ENCODE data around the gene PPRC1. TPM values are rescaled to one million over a fixed set of nuclear protein-coding genes. Genes with fewer than 3 reads are reported as not detected.
A peak's percentile ranks its signal among the peaks of the same experiment; 100 is the strongest.

PPRC1 gene
- total RNA-seq, 1 donor from 2014 or later: 94.1 TPM

DNA sequence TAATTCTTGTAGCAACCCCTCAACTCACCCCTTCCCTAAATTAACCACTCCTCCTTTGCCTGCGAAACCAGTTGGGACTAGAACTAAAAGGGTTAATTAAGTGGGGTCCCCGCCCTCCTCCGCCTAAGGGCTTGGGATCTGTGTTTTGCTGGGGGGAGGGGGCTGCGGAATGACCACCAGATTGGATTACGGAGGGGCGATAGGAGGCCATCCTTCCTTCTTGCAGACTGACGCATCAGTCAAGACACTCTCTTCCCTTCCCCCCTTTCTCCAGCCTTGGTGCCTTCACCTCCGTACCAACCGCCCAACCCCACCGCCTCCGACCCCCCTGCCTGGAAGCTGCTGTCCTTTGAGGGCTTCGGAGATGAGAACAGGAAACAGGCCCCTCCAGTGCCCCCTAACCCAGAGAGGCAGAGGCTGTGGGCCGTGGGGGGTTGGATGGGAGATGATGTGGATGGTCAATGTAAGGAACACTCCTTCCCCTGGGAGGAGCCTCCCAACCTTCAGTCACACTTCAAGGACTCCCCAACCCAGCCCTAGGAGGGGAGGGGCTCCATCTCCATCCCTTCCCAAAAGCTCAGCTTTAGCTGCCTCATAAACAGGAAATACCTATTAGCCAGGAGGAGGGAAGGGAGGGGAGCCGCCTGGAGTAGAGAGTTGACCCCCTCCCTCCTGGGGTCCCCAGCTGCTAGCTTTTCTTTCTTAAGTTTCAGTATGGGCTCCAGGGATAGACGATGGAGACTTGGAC is 11.7 kb upstream of the PPRC1 start:
- Mint-ChIP-seq H3K4me1 (ENCODE audit: low read depth) (peaks cover 39% of the 10 kb centered on the region), H3K27me3 (ENCODE audit: low read depth) (no peaks in the 10 kb centered on the region), H3K9me3 (no peaks in the 10 kb centered on the region), H3K4me3 (ENCODE audit: low read depth) (peak overlapping the region; percentile 85), H3K36me3 (ENCODE audit: low read depth) (no peaks in the 10 kb centered on the region), H3K27ac (peak overlapping the region; percentile 90)
- no peak for DNase-seq (ENCODE audit: low spot score)
- intact Hi-C loops (cut with micrococcal nuclease): loop anchor here (1.0 kb wide), 1 partner anchor 31 kb away; the partner anchor contains the start of gene NOLC1

DNA sequence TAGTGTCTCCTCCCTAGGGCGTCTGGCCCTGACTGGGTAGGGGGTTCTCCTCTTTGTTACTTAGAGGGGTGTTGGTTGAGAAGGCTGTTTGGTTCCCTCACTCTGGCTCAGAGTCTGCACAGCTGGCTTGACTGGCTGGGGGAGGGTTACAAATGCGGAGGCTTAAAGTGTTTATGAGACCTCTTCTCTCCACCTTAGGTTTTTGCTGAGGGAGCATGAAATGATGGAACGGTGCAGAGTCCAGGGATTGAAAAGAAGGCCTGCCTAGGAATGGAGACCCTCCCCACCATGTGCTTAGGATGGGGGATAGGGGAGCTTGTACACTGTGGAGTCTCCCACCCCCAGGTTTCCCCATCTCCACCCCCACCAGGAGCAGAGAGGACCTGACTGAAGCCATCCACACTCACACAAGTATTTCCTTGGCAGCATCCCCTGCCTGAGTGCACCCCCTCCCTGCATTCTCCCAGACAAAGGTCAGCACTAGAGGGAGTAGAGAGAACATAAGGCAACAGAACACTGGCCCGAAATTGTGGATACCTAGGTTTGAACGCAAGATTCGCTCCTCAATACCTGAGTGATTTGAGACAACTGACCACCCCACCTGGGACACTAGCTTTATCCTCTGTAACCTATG is 11.0 kb upstream of the PPRC1 start:
- Mint-ChIP-seq H3K9me3 (no peaks in the 10 kb centered on the region), H3K4me3 (ENCODE audit: low read depth) (peak overlapping the region; percentile 85), H3K27ac (no peak overlapping the region), H3K36me3 (ENCODE audit: low read depth) (no peaks in the 10 kb centered on the region), H3K4me1 (ENCODE audit: low read depth) (peaks cover 33% of the 10 kb centered on the region), H3K27me3 (ENCODE audit: low read depth) (no peaks in the 10 kb centered on the region)
- intact Hi-C loops (cut with micrococcal nuclease): loop anchor here (1.0 kb wide), 1 partner anchor 30 kb away; the partner anchor contains the start of gene NOLC1
- no peak for DNase-seq (ENCODE audit: low spot score)

DNA sequence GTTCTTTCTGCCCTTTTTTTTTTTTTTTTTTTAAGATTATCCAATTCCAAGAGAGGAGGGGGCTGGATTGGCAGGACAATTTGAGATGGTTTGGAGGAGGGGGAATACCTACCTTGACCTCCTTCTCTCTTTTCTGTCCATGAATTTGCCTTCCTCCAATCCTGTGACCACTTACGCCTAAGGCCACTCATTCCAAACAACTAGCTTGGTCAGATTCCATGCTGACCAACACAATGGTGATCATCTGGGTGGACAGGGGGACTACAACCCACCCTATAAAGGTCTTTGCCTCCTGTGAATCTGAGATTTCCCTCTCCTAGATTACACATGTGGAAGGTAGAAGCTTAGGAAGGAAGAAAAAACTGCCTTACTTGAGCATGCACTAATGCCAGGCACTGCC is 10.4 kb upstream of the PPRC1 start:
- Mint-ChIP-seq H3K9me3 (no peaks in the 10 kb centered on the region), H3K27ac (no peak overlapping the region), H3K4me1 (ENCODE audit: low read depth) (peaks cover 28% of the 10 kb centered on the region), H3K36me3 (ENCODE audit: low read depth) (no peaks in the 10 kb centered on the region), H3K4me3 (ENCODE audit: low read depth) (no peak overlapping the region), H3K27me3 (ENCODE audit: low read depth) (no peaks in the 10 kb centered on the region)
- intact Hi-C loops (cut with micrococcal nuclease): no loop called here
- no peak for DNase-seq (ENCODE audit: low spot score)

DNA sequence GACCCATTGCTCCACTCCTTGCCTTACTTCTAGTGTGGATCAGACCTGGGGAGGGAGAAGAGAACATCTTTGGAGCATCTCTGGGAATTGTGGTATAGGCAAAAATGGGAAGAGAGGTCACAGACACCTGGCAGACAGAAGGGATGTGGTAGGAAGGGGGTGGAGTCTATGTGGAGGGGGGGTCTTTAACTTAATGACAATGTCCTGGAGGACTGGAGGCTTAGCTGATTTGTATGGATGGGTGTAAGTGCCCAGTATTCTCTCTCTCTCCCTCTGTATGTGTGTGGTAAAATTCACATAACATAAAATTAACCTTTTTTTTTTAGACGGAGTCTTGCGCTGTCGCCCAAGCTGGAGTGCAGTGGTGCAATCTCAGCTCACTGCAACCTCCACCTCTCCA is 9.6 kb upstream of the PPRC1 start:
- no peaks in the 10 kb centered on the region for H3K27me3 Mint-ChIP-seq (ENCODE audit: low read depth)
- intact Hi-C loops (cut with micrococcal nuclease): no loop called here
- H3K36me3 Mint-ChIP-seq (ENCODE audit: low read depth): no peaks in the 10 kb centered on the region
- H3K4me1 Mint-ChIP-seq (ENCODE audit: low read depth): peaks cover 21% of the 10 kb centered on the region
- no peak overlapping the region for H3K4me3 Mint-ChIP-seq (ENCODE audit: low read depth)
- no peak overlapping the region for H3K27ac Mint-ChIP-seq
- H3K9me3 Mint-ChIP-seq: no peaks in the 10 kb centered on the region
- DNase-seq (ENCODE audit: low spot score): no peak

DNA sequence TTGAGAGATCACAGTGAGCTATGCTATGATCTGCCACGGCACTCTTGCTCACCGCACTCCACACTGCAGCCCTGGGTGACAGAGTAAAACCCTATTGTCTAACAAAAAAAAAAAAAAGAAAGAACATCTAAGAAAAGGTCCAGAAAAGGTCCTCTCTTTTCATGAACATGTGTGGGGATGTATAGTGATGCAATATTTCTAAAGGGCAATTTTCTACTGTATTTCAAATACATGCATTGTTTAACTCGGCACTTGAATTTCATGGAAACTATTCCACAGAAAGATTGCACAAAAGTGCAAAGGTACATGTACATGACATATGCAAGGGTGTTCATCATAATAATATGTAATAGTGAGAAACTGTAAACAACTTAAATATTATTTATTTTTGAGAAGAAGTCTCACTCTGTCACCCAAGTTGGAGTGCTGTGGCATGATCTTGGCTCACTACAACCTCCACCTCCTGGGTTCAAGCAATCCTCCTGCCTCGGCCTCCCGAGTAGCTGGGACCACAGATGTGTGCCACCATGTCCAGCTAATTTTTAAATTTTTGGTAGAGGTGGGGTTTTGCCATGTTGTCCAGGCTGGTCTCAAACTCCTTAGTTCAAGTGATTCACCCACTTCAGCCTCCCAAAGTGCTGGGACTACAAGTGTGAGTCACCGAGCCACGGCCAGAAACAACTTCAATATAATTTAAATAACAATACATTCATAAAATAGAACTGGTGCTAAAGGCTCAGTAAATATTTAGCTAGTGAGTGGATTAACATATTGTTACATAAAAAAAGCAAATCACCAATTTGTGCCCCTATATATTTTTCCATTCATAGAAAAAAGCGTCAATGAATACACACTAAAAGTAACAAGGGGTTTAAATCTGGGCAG is 1.3 kb upstream of the PPRC1 start:
- intact Hi-C loops (cut with micrococcal nuclease): loop anchor here (1.0 to 10.0 kb wide), 7 partner anchors 12 to 513 kb away; partner anchors contain the start of genes ACTR1A, FBXL15, NFKB2 and NOLC1
- peaks cover 23% of the 10 kb centered on the region for H3K4me1 Mint-ChIP-seq (ENCODE audit: low read depth)
- peaks cover 31% of the 10 kb centered on the region for H3K36me3 Mint-ChIP-seq (ENCODE audit: low read depth)
- H3K9me3 Mint-ChIP-seq: no peaks in the 10 kb centered on the region
- H3K4me3 Mint-ChIP-seq (ENCODE audit: low read depth): no peak overlapping the region
- DNase-seq (ENCODE audit: low spot score): no peak
- H3K27ac Mint-ChIP-seq: no peak overlapping the region
- H3K27me3 Mint-ChIP-seq (ENCODE audit: low read depth): no peaks in the 10 kb centered on the region

DNA sequence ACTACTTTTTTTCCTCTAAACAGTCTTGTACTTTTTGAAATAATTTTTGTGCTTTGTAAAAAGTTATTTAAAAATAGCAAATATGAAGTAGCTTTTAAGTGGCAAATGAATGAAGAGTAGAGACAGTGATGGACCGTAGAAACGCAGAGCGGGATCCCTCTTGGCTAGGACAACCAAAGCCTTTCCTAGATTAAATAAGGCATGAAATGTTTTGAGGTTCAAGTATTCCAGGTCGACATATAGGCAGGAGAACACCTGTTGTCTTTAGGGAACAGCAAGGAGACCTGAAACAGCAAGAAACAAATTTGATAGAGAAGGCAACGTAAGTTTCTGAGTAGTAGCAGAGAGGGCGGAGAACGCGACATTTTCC is 662 bp upstream of the PPRC1 start:
- intact Hi-C loops (cut with micrococcal nuclease): loop anchor here (1.0 to 10.0 kb wide), 7 partner anchors 13 to 513 kb away; partner anchors contain the start of genes ACTR1A, FBXL15, NFKB2 and NOLC1
- DNase-seq (ENCODE audit: low spot score): no peak
- Mint-ChIP-seq H3K27me3 (ENCODE audit: low read depth) (no peaks in the 10 kb centered on the region), H3K27ac (peak overlapping the region; percentile 98), H3K4me1 (ENCODE audit: low read depth) (peaks cover 23% of the 10 kb centered on the region), H3K4me3 (ENCODE audit: low read depth) (peak overlapping the region; percentile 95), H3K36me3 (ENCODE audit: low read depth) (peaks cover 35% of the 10 kb centered on the region), H3K9me3 (no peaks in the 10 kb centered on the region)

DNA sequence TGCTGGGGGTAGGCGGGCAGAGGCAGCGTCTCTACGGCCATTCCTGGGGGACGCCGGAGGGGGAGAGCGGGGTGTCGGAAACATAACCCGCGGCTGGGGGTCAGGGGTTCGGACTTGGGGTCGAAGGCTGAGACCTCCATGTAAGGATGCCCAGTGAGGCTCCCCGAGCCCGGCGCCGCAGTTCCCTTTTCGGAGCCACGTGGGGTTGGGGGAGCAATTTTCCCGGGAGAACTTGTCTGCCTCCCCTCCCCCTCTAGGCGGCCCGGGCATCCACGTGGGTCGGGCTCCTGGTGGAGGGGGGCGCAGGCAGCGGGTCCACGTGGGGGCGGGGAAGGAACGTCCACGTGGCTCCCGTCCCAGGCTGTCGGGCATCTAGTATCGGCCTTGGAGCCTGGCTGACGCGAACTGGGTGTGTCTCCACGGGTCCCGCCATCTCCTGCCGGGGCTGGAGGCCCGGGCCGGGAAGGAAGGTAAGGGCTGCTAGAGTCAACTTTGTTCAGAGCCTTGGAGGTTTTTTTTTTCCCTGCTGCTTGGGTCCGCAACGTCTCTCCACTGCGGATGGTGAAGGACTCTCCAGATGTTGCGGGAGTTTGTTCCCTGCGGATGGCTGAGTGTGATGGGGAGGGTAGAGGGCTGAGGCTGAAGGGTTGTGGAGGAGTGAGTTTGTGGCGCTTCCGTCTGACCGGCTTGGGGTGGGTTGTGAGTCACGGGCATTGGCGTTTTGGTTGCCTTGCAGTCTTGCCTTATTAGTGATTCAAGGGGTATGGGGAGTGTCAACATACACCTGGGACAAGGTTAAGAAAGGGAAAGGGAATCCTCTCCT is 744 bp downstream of the PPRC1 start:
- no peaks in the 10 kb centered on the region for H3K9me3 Mint-ChIP-seq
- H3K27me3 Mint-ChIP-seq (ENCODE audit: low read depth): no peaks in the 10 kb centered on the region
- peak overlapping the region; percentile 98 for H3K27ac Mint-ChIP-seq
- peak; percentile 46 for DNase-seq (ENCODE audit: low spot score)
- H3K4me3 Mint-ChIP-seq (ENCODE audit: low read depth): peak overlapping the region; percentile 95
- H3K4me1 Mint-ChIP-seq (ENCODE audit: low read depth): peaks cover 26% of the 10 kb centered on the region
- intact Hi-C loops (cut with micrococcal nuclease): loop anchor here (5.0 to 10.0 kb wide), 2 partner anchors 264 to 511 kb away; partner anchors contain the start of genes NFKB2 and TRIM8
- H3K36me3 Mint-ChIP-seq (ENCODE audit: low read depth): peaks cover 47% of the 10 kb centered on the region

DNA sequence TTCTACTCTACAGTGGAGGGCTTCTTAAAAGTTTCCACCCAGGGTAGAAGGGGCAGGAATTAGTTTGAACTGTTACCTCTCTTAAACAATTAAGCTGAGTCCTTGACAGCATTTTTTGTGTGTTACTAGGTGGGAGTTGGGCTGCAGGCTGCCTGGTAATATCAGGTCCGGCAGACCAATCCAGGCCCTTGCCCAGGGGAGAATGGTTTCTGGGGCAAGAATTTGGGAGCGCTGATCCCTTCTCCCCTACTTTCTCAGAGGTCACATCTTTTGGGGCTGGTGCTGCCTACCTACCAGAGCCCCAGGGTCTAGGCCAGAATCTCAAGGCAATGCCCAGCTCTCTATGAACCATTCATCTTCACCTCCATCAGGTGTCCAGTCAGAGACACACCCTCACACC is 1.6 kb downstream of the PPRC1 start:
- DNase-seq (ENCODE audit: low spot score): no peak
- intact Hi-C loops (cut with micrococcal nuclease): loop anchor here (5.0 to 10.0 kb wide), 2 partner anchors 263 to 510 kb away; partner anchors contain the start of genes NFKB2 and TRIM8
- Mint-ChIP-seq H3K4me3 (ENCODE audit: low read depth) (peak overlapping the region; percentile 95), H3K4me1 (ENCODE audit: low read depth) (peaks cover 26% of the 10 kb centered on the region), H3K36me3 (ENCODE audit: low read depth) (peaks cover 56% of the 10 kb centered on the region), H3K27me3 (ENCODE audit: low read depth) (no peaks in the 10 kb centered on the region), H3K27ac (peak overlapping the region; percentile 98), H3K9me3 (no peaks in the 10 kb centered on the region)

DNA sequence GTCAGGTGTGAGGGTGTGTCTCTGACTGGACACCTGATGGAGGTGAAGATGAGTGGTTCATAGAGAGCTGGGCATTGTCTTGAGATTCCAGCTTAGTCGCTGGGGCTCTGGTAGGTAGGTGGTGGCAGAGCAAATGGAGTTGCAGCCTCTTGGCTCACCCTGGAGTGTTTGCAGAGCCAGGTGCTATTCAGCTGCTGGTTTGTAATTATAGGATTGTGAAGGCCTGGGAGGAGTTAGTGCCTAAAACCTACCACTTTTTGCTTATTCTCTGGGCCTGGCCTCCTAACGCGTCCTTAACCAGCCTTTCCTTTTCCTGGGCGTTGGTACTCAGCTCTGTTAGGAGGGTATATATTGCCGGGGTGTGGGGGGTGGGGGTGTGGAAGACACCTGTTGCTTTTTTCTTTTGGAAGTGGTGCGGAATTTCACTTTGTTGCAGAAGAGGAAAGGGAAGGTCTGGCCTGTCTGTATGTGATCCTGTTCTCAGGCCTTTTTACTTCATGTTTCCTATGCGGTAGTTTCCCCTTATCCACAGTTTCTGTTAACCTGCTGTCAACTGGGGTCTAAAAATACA is 3.2 kb downstream of the PPRC1 start:
- H3K27ac Mint-ChIP-seq: peak overlapping the region; percentile 3
- peaks cover 72% of the 10 kb centered on the region for H3K36me3 Mint-ChIP-seq (ENCODE audit: low read depth)
- no peaks in the 10 kb centered on the region for H3K27me3 Mint-ChIP-seq (ENCODE audit: low read depth)
- H3K4me3 Mint-ChIP-seq (ENCODE audit: low read depth): peak overlapping the region; percentile 30
- H3K9me3 Mint-ChIP-seq: no peaks in the 10 kb centered on the region
- peaks cover 26% of the 10 kb centered on the region for H3K4me1 Mint-ChIP-seq (ENCODE audit: low read depth)
- DNase-seq (ENCODE audit: low spot score): no peak
- intact Hi-C loops (cut with micrococcal nuclease): loop anchor here (10.0 kb wide), 1 partner anchor 509 kb away; the partner anchor contains the start of gene TRIM8

DNA sequence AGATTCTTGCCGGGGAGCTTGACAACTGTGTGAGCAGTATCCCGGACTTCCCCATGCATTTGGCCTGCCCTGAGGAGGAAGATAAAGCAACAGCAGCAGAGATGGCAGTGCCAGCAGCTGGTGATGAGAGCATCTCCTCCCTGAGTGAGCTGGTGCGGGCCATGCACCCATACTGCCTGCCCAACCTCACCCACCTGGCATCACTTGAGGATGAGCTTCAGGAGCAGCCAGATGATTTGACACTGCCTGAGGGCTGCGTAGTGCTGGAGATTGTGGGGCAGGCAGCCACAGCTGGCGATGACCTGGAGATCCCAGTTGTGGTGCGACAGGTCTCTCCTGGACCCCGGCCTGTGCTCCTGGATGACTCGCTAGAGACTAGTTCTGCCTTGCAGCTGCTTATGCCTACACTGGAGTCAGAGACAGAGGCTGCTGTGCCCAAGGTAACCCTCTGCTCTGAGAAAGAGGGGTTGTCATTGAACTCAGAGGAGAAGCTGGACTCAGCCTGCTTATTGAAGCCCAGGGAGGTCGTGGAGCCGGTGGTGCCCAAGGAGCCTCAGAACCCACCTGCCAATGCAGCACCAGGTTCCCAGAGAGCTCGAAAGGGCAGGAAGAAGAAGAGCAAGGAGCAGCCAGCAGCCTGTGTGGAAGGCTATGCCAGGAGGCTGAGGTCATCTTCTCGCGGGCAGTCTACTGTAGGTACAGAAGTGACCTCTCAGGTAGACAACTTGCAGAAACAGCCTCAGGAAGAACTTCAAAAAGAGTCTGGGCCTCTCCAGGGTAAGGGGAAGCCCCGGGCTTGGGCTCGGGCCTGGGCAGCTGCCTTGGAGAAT is 6.7 kb downstream of the PPRC1 start:
- Mint-ChIP-seq H3K27me3 (ENCODE audit: low read depth) (no peaks in the 10 kb centered on the region), H3K4me3 (ENCODE audit: low read depth) (no peak overlapping the region), H3K27ac (no peak overlapping the region), H3K9me3 (no peaks in the 10 kb centered on the region), H3K4me1 (ENCODE audit: low read depth) (peaks cover 17% of the 10 kb centered on the region), H3K36me3 (ENCODE audit: low read depth) (peaks cover 86% of the 10 kb centered on the region)
- DNase-seq (ENCODE audit: low spot score): no peak
- intact Hi-C loops (cut with micrococcal nuclease): loop anchor here (10.0 kb wide), 1 partner anchor 505 kb away; the partner anchor contains the start of gene TRIM8

DNA sequence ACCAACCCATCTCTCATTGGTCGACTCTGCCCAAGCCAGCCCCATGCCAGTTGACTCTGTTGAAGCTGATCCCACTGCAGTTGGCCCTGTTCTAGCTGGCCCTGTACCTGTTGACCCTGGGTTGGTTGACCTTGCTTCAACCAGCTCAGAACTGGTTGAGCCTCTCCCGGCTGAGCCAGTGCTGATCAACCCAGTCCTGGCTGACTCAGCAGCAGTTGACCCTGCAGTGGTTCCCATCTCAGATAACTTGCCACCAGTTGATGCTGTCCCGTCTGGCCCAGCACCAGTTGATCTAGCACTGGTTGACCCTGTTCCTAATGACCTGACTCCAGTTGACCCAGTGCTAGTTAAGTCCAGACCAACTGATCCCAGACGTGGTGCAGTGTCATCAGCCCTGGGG is 7.4 kb downstream of the PPRC1 start:
- Mint-ChIP-seq H3K4me1 (ENCODE audit: low read depth) (peaks cover 11% of the 10 kb centered on the region), H3K27me3 (ENCODE audit: low read depth) (no peaks in the 10 kb centered on the region), H3K9me3 (no peaks in the 10 kb centered on the region), H3K27ac (no peak overlapping the region), H3K4me3 (ENCODE audit: low read depth) (no peak overlapping the region), H3K36me3 (ENCODE audit: low read depth) (peaks cover 86% of the 10 kb centered on the region)
- DNase-seq (ENCODE audit: low spot score): no peak
- intact Hi-C loops (cut with micrococcal nuclease): no loop called here
